ENCODE measurements around the gene HEYL.

GRCh38 chr1:39626646-39627045 is 12.8 kb downstream of the HEYL start:
- no peak for TF ChIP-seq POLR2A (IDR thresholded peaks at IDR 0.05; ENCODE audit: low read length)
- TF ChIP-seq GATA1 (IDR thresholded peaks at IDR 0.05; ENCODE audit: low read depth, low read length), result no peak

Measured in erythroblast (primary cell).